ENCODE measurements around the gene RCSD1.

- no peak for TF ChIP-seq CTCF (IDR thresholded peaks at IDR 0.05)
- TF ChIP-seq POLR2A (IDR thresholded peaks at IDR 0.05), result no peak
Measured at GRCh38 chr1:167679714-167680113, 49.7 kb downstream of the RCSD1 start.

Data from lower leg skin (tissue), 3 donors.